Panc1 (cell line): ENCODE measurements around the gene LRRC26. TPM values are rescaled to one million over a fixed set of nuclear protein-coding genes. Genes with fewer than 3 reads are reported as not detected.
A peak's percentile ranks its signal among the peaks of the same experiment; 100 is the strongest.

Source experiments
- ATAC-seq: fragments of 200-7000 bp; cut with Tn5 transposase; 2 replicates; pipeline ENCODE4 v1.9.1; 2020; ENCODE audit warnings: mild to moderate bottlenecking, moderate library complexity
- BruUV-seq: library from RNA; stranded (reverse); fragments of 400-500 nt; replicated peaks from 2 replicates; lab custom pipeline; 2021; lab: Mats Ljungman, UMichigan
- CTCF ChIA-PET: fragments of 300-600 bp; sonication (Branson Sonifier 250); formaldehyde crosslinking; loops from one replicate; lab custom pipeline; 2022; ENCODE audit warnings: antibody characterized with exemption; lab: Charles Lee
- POLR2A ChIA-PET: fragments of 300-600 bp; sonication (Branson Sonifier 250); formaldehyde crosslinking; loops from one replicate; lab custom pipeline; 2022; ENCODE audit warnings: antibody characterized with exemption; lab: Charles Lee
- DNase-seq: peaks from one replicate; pipeline ENCODE4 v3.0.0-alpha.2; 2010; ENCODE audit warnings: low read depth, low spot score
- H3K27ac ChIP-seq: 2 replicates; pipeline ENCODE4 v1.5.1; 2011; ENCODE audit warnings: mild to moderate bottlenecking, low read length, inconsistent platforms
- H3K27me3 ChIP-seq: fragments of 200-500 bp; sonication (Bioruptor generic); 2 replicates; pipeline ENCODE4 v1.6.0; 2014; ENCODE audit warnings: low read length, inconsistent platforms; ENCODE audit not compliant: control insufficient read depth, insufficient read depth
- H3K36me3 ChIP-seq: fragments of 200-500 bp; sonication (Bioruptor generic); 2 replicates; pipeline ENCODE4 v1.5.1; 2014; ENCODE audit warnings: inconsistent platforms, mild to moderate bottlenecking, low read length, moderate library complexity; ENCODE audit not compliant: control insufficient read depth, insufficient read depth
- H3K4me1 ChIP-seq: 2 replicates; pipeline ENCODE4 v1.5.1; 2011; ENCODE audit warnings: inconsistent platforms, mild to moderate bottlenecking, low read length, moderate library complexity; ENCODE audit not compliant: control insufficient read depth, insufficient read depth
- H3K4me3 ChIP-seq, 2 experiments: 2 replicates each; pipeline ENCODE4 v1.5.1; 2011 to 2012; ENCODE audit warnings: low read depth in 2 of 2, low read length in 2 of 2, mild to moderate bottlenecking in 2 of 2, inconsistent platforms in 1 of 2, moderate library complexity in 1 of 2
- H3K9me3 ChIP-seq: fragments of 200-500 bp; sonication (Bioruptor generic); 2 replicates; pipeline ENCODE4 v1.5.1; 2014; ENCODE audit warnings: low read depth, mild to moderate bottlenecking, inconsistent platforms, low read length, moderate library complexity; ENCODE audit not compliant: control insufficient read depth, insufficient read depth
- CTCF ChIP-seq: fragments of 450-650 bp; IDR thresholded peaks from 2 replicates; pipeline ENCODE4 v1.5.1; 2017; ENCODE audit warnings: mild to moderate bottlenecking
- POLR2AphosphoS5 ChIP-seq: IDR thresholded peaks from 2 replicates; pipeline ENCODE4 v1.6.1; 2012; ENCODE audit warnings: mild to moderate bottlenecking, low read depth, low read length, moderate library complexity
- REST ChIP-seq, 2 experiments: IDR thresholded peaks; 2 replicates each; pipeline ENCODE4 v1.6.1; 2011 to 2012; ENCODE audit warnings: low read depth in 2 of 2, control low read depth in 1 of 2, low read length in 1 of 2, mild to moderate bottlenecking in 1 of 2, moderate library complexity in 1 of 2; ENCODE audit not compliant: insufficient read depth in 1 of 2
- SIN3A ChIP-seq: IDR thresholded peaks from 2 replicates; pipeline ENCODE4 v1.6.1; 2012; ENCODE audit warnings: low read depth, mild to moderate bottlenecking, low read length, moderate library complexity, borderline replicate concordance; ENCODE audit not compliant: insufficient read depth
- TCF7L2 ChIP-seq: IDR thresholded peaks from 2 replicates; pipeline ENCODE4 v1.6.1; 2011; ENCODE audit warnings: mild to moderate bottlenecking, low read depth, low read length, inconsistent platforms
- in situ Hi-C: cut with HindIII; loops from 2 replicates; pipeline ENCODE4 v1.10.0; 2016; ENCODE audit warnings: low sequenced_read_pairs, low pct_unique_long_range_greater_than_20kb
- intact Hi-C: fragments of 100-400 bp; cut with micrococcal nuclease; formaldehyde crosslinking; loops from one replicate; pipeline ENCODE4 v1.10.0; 2022; ENCODE audit not compliant: unreplicated experiment
- total RNA-seq: library from RNA; stranded (reverse); gene quantifications from one replicate; pipeline ENCODE4 v1.2.1, GENCODE V29; 2021; ENCODE audit not compliant: unreplicated experiment

The LRRC26 gene
- total RNA-seq, 1 experiment from 2014 or later: 0.69 TPM

GRCh38 chr9:137161558-137162486 is 8.0 kb downstream of the LRRC26 start:
- no peak for DNase-seq
- ChIA-PET CTCF (interaction anchor here (1.2 kb wide), 1 partner anchor 34 kb away, joined by 5 read pairs; no protein-coding TSS in a partner anchor), POLR2A (no interaction called here)
- Histone ChIP-seq H3K36me3 (no peaks in the 10 kb centered on the region), H3K27ac (no peak overlapping the region), H3K4me3 (peak overlapping the region; percentile 32 to 52), H3K27me3 (no peaks in the 10 kb centered on the region), H3K9me3 (no peaks in the 10 kb centered on the region), H3K4me1 (peaks cover 4% of the 10 kb centered on the region; the same call in 1 of the 2 replicates)
- TF ChIP-seq REST (IDR thresholded peaks at IDR 0.05; ENCODE audit: insufficient read depth in 1 of 2, low read depth in 2 of 2, low read length in 1 of 2) (no peak), TCF7L2 (no peak), SIN3A (no peak), POLR2AphosphoS5 (no peak), CTCF (no peak)
- intact Hi-C loops: no loop called here
- peak; percentile 23 for ATAC-seq
- in situ Hi-C loops: no loop called here
- no TSS peak for BruUV-seq

- in situ Hi-C loops: no loop called here
- Histone ChIP-seq H3K4me3 (no peak overlapping the region), H3K27me3 (no peaks in the 10 kb centered on the region), H3K9me3 (no peaks in the 10 kb centered on the region), H3K36me3 (no peaks in the 10 kb centered on the region), H3K27ac (no peak overlapping the region), H3K4me1 (peaks cover 4% of the 10 kb centered on the region; the same call in 1 of the 2 replicates)
- ATAC-seq: peak; percentile 1; the same call in 1 of the 2 replicates
- ChIA-PET POLR2A (no interaction called here), CTCF (no interaction called here)
- no peak for TF ChIP-seq SIN3A
- TF ChIP-seq REST (IDR thresholded peaks at IDR 0.05; ENCODE audit: insufficient read depth in 1 of 2, low read depth in 2 of 2, low read length in 1 of 2): no peak
- TF ChIP-seq TCF7L2: no peak
- TF ChIP-seq POLR2AphosphoS5: no peak
- no peak for TF ChIP-seq CTCF
- BruUV-seq: no TSS peak
- no peak for DNase-seq
- intact Hi-C loops: no loop called here
These were observed 8.9 kb downstream of the LRRC26 start for GRCh38 chr9:137160716-137161557.
